ENCODE data around the gene SHCBP1.
"Not testable (repeated sequence)": the region's sequence is repeated elsewhere in the genome, so short reads cannot be mapped to it uniquely, and the experiment has no call there.

Gene SHCBP1

GRCh38 chr16:46583036-46583435, 38.1 kb downstream of the SHCBP1 start:
- DNase-seq (ENCODE audit: low spot score): peak; percentile 42
- peak overlapping the region; percentile 19 for H3K4me3 Mint-ChIP-seq
- H3K27ac Mint-ChIP-seq: peak overlapping the region; percentile 64
- H3K9me3 Mint-ChIP-seq: peaks cover 30% of the 10 kb centered on the region
- H3K36me3 Mint-ChIP-seq (ENCODE audit: low read depth): peaks cover 69% of the 10 kb centered on the region
- no peaks in the 10 kb centered on the region for H3K27me3 Mint-ChIP-seq (ENCODE audit: low read depth)
- H3K4me1 Mint-ChIP-seq (ENCODE audit: low read depth): peaks cover 41% of the 10 kb centered on the region

GRCh38 chr16:46582313-46582712, 38.9 kb downstream of the SHCBP1 start:
- Mint-ChIP-seq H3K4me3 (peak overlapping the region; percentile 9), H3K36me3 (ENCODE audit: low read depth) (peaks cover 62% of the 10 kb centered on the region), H3K9me3 (peaks cover 23% of the 10 kb centered on the region), H3K27me3 (ENCODE audit: low read depth) (no peaks in the 10 kb centered on the region), H3K4me1 (ENCODE audit: low read depth) (peaks cover 36% of the 10 kb centered on the region), H3K27ac (no peak overlapping the region)
- DNase-seq (ENCODE audit: low spot score): no peak

- no peak overlapping the region for H3K4me3 Mint-ChIP-seq
- no peaks in the 10 kb centered on the region for H3K27me3 Mint-ChIP-seq (ENCODE audit: low read depth)
- H3K27ac Mint-ChIP-seq: no peak overlapping the region
Measured at GRCh38 chr16:46577988-46578579, 43.1 kb downstream of the SHCBP1 start.

GRCh38 chr16:46573834-46574159, 47.4 kb downstream of the SHCBP1 start:
- H3K27ac Mint-ChIP-seq: no peak overlapping the region
- H3K9me3 Mint-ChIP-seq: no peaks in the 10 kb centered on the region
- DNase-seq (ENCODE audit: low spot score): no peak
- H3K4me3 Mint-ChIP-seq: no peak overlapping the region
- H3K36me3 Mint-ChIP-seq (ENCODE audit: low read depth): no peaks in the 10 kb centered on the region
- peaks cover 3% of the 10 kb centered on the region for H3K27me3 Mint-ChIP-seq (ENCODE audit: low read depth)
- H3K4me1 Mint-ChIP-seq (ENCODE audit: low read depth): peaks cover 6% of the 10 kb centered on the region

More at GRCh38 chr16:46577988-46578579, 43.1 kb downstream of the SHCBP1 start:
- Mint-ChIP-seq H3K36me3 (ENCODE audit: low read depth) (peaks cover 23% of the 10 kb centered on the region), H3K4me1 (ENCODE audit: low read depth) (peaks cover 19% of the 10 kb centered on the region), H3K9me3 (no peaks in the 10 kb centered on the region)
- DNase-seq (ENCODE audit: low spot score): no peak

- DNase-seq (ENCODE audit: low spot score): no peak
- Mint-ChIP-seq H3K9me3 (no peaks in the 10 kb centered on the region), H3K27me3 (ENCODE audit: low read depth) (peaks cover 3% of the 10 kb centered on the region), H3K4me3 (no peak overlapping the region), H3K4me1 (ENCODE audit: low read depth) (peaks cover 6% of the 10 kb centered on the region), H3K36me3 (ENCODE audit: low read depth) (no peaks in the 10 kb centered on the region), H3K27ac (peak overlapping the region; percentile 26)
Measured at GRCh38 chr16:46573008-46573833, 48.0 kb downstream of the SHCBP1 start.

GRCh38 chr16:46569231-46569735, 51.9 kb downstream of the SHCBP1 start:
- H3K4me1 Mint-ChIP-seq (ENCODE audit: low read depth): peaks cover 6% of the 10 kb centered on the region
- DNase-seq (ENCODE audit: low spot score): no peak
- peaks cover 13% of the 10 kb centered on the region for H3K27me3 Mint-ChIP-seq (ENCODE audit: low read depth)
- no peaks in the 10 kb centered on the region for H3K9me3 Mint-ChIP-seq
- no peak overlapping the region for H3K27ac Mint-ChIP-seq
- no peaks in the 10 kb centered on the region for H3K36me3 Mint-ChIP-seq (ENCODE audit: low read depth)
- H3K4me3 Mint-ChIP-seq: no peak overlapping the region

- Mint-ChIP-seq H3K27ac (no peak overlapping the region), H3K4me1 (ENCODE audit: low read depth) (peaks cover 6% of the 10 kb centered on the region), H3K36me3 (ENCODE audit: low read depth) (no peaks in the 10 kb centered on the region), H3K9me3 (no peaks in the 10 kb centered on the region), H3K27me3 (ENCODE audit: low read depth) (peaks cover 18% of the 10 kb centered on the region), H3K4me3 (no peak overlapping the region)
- DNase-seq (ENCODE audit: low spot score): no peak
Measured at GRCh38 chr16:46568472-46569230, 52.5 kb downstream of the SHCBP1 start.

GRCh38 chr16:46562979-46563378, 58.2 kb downstream of the SHCBP1 start:
- Mint-ChIP-seq H3K4me3 (no peak overlapping the region), H3K9me3 (no peaks in the 10 kb centered on the region), H3K27me3 (ENCODE audit: low read depth) (peaks cover 28% of the 10 kb centered on the region), H3K27ac (no peak overlapping the region), H3K4me1 (ENCODE audit: low read depth) (no peaks in the 10 kb centered on the region), H3K36me3 (ENCODE audit: low read depth) (no peaks in the 10 kb centered on the region)
- no peak for DNase-seq (ENCODE audit: low spot score)

- DNase-seq (ENCODE audit: low spot score): no peak
- Mint-ChIP-seq H3K4me1 (ENCODE audit: low read depth) (peaks cover 5% of the 10 kb centered on the region), H3K27me3 (ENCODE audit: low read depth) (peaks cover 15% of the 10 kb centered on the region), H3K27ac (no peak overlapping the region), H3K36me3 (ENCODE audit: low read depth) (no peaks in the 10 kb centered on the region), H3K9me3 (no peaks in the 10 kb centered on the region), H3K4me3 (no peak overlapping the region)
Measured at GRCh38 chr16:46558018-46558417, 63.2 kb downstream of the SHCBP1 start.

GRCh38 chr16:46555951-46556350, 65.2 kb downstream of the SHCBP1 start:
- Mint-ChIP-seq H3K9me3 (no peaks in the 10 kb centered on the region), H3K4me1 (ENCODE audit: low read depth) (peaks cover 5% of the 10 kb centered on the region), H3K4me3 (no peak overlapping the region), H3K27ac (no peak overlapping the region), H3K27me3 (ENCODE audit: low read depth) (peaks cover 9% of the 10 kb centered on the region), H3K36me3 (ENCODE audit: low read depth) (no peaks in the 10 kb centered on the region)
- no peak for DNase-seq (ENCODE audit: low spot score)

GRCh38 chr16:46554435-46554834, 66.7 kb downstream of the SHCBP1 start:
- not testable (repeated sequence) for H3K9me3 Mint-ChIP-seq; H3K27me3 Mint-ChIP-seq (ENCODE audit: low read depth); H3K27ac Mint-ChIP-seq; H3K4me1 Mint-ChIP-seq (ENCODE audit: low read depth); H3K36me3 Mint-ChIP-seq (ENCODE audit: low read depth)
- peak overlapping the region; percentile 20 for H3K4me3 Mint-ChIP-seq
- peak; percentile 39 for DNase-seq (ENCODE audit: low spot score)

- no peak for DNase-seq (ENCODE audit: low spot score)
- no peaks in the 10 kb centered on the region for H3K4me1 Mint-ChIP-seq (ENCODE audit: low read depth)
- H3K27me3 Mint-ChIP-seq (ENCODE audit: low read depth): no peaks in the 10 kb centered on the region
- H3K4me3 Mint-ChIP-seq: no peak overlapping the region
- H3K36me3 Mint-ChIP-seq (ENCODE audit: low read depth): no peaks in the 10 kb centered on the region
- H3K27ac Mint-ChIP-seq: no peak overlapping the region
- no peaks in the 10 kb centered on the region for H3K9me3 Mint-ChIP-seq
Measured at GRCh38 chr16:46549477-46549876, 71.7 kb downstream of the SHCBP1 start.
